ENCODE data around the gene PHKG2.
A peak's percentile ranks its signal among the peaks of the same experiment; 100 is the strongest.

PHKG2 gene

GRCh38 chr16:30703971-30704370 lies 44.3 kb upstream of the PHKG2 start:
- TF ChIP-seq, protein P1, sequence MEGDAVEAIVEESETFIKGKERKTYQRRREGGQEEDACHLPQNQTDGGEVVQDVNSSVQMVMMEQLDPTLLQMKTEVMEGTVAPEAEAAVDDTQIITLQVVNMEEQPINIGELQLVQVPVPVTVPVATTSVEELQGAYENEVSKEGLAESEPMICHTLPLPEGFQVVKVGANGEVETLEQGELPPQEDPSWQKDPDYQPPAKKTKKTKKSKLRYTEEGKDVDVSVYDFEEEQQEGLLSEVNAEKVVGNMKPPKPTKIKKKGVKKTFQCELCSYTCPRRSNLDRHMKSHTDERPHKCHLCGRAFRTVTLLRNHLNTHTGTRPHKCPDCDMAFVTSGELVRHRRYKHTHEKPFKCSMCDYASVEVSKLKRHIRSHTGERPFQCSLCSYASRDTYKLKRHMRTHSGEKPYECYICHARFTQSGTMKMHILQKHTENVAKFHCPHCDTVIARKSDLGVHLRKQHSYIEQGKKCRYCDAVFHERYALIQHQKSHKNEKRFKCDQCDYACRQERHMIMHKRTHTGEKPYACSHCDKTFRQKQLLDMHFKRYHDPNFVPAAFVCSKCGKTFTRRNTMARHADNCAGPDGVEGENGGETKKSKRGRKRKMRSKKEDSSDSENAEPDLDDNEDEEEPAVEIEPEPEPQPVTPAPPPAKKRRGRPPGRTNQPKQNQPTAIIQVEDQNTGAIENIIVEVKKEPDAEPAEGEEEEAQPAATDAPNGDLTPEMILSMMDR (conservative IDR thresholded peaks at IDR 0.05; ENCODE audit: control insufficient read depth, insufficient read depth, low read depth, low read length) = no peak
- H3K4me3 ChIP-seq (ENCODE audit: control insufficient read depth, low read depth, low read length) = no peak overlapping the region
- DNase-seq (ENCODE audit: low read depth) = no peak

GRCh38 chr16:30706046-30706445 lies 42.2 kb upstream of the PHKG2 start:
- TF ChIP-seq, protein P1 (conservative IDR thresholded peaks at IDR 0.05; ENCODE audit: control insufficient read depth, insufficient read depth, low read depth, low read length) = no peak
- H3K4me3 ChIP-seq (ENCODE audit: control insufficient read depth, low read depth, low read length) = no peak overlapping the region
- no peak for DNase-seq (ENCODE audit: low read depth)

DNA sequence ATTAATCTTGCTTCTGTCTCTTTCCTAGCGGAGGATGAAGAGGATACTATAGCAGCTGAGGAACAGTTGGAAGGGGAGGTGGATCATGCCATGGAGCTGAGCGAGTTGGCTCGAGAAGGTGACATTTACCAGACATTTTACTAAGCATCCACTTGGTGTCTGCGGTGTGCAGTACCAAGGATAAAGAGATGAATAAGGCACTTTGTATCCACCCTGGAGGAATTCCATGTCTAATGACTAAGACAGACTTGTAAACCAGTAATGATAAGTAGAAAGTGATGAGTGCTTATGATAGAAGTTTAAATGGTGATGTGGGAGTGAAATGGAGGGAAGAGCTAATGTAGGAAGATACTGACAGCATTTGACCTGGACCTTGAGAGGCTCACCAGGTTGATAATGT lies 37.3 kb upstream of the PHKG2 start:
- TF ChIP-seq, protein P1 (conservative IDR thresholded peaks at IDR 0.05; ENCODE audit: control insufficient read depth, insufficient read depth, low read depth, low read length) = no peak
- H3K4me3 ChIP-seq (ENCODE audit: control insufficient read depth, low read depth, low read length) = no peak overlapping the region
- peak; percentile 49 for DNase-seq (ENCODE audit: low read depth)

GRCh38 chr16:30711712-30712111 lies 36.5 kb upstream of the PHKG2 start:
- no peak for DNase-seq (ENCODE audit: low read depth)
- TF ChIP-seq, protein P1 (conservative IDR thresholded peaks at IDR 0.05; ENCODE audit: control insufficient read depth, insufficient read depth, low read depth, low read length) = no peak
- H3K4me3 ChIP-seq (ENCODE audit: control insufficient read depth, low read depth, low read length) = no peak overlapping the region

GRCh38 chr16:30715750-30716445 lies 32.3 kb upstream of the PHKG2 start:
- peak; percentile 71 for DNase-seq (ENCODE audit: low read depth)
- H3K4me3 ChIP-seq (ENCODE audit: control insufficient read depth, low read depth, low read length) = no peak overlapping the region
- TF ChIP-seq, protein P1 (conservative IDR thresholded peaks at IDR 0.05; ENCODE audit: control insufficient read depth, insufficient read depth, low read depth, low read length) = no peak

DNA sequence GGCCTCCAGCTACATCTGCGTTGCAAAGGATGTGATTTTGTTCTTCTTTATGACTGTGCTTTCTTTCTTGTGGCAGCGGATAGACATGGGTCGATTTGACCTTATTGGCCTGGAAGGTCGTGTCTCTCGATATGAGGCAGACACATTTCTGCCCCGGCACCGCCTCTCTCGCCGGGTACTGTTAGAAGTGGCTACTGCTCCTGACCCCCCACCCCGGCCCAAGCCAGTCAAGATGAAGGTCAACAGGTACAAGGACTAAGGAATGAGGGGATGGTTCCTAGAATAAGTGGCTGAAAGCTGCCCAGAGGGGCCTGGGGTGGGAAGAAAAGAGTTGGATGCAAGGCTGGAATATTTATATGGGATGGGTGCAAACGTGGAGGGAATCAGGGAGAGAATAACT lies 28.1 kb upstream of the PHKG2 start:
- no peak overlapping the region for H3K4me3 ChIP-seq (ENCODE audit: control insufficient read depth, low read depth, low read length)
- TF ChIP-seq, protein P1 (conservative IDR thresholded peaks at IDR 0.05; ENCODE audit: control insufficient read depth, insufficient read depth, low read depth, low read length) = no peak
- no peak for DNase-seq (ENCODE audit: low read depth)
